HG02798 (cell line): Measurements from ENCODE around the gene IGLL5.

Experiments
- ATAC-seq: cut with Tn5 transposase; IDR thresholded peaks from one replicate; pipeline ENCODE4 v1.9.1; 2021; ENCODE audit warnings: mild to moderate bottlenecking; ENCODE audit not compliant: unreplicated experiment, poor library complexity

IGLL5 gene

GRCh38 chr22:22887621-22888503 lies at the start of gene IGLL5:
IGLL5 (plus strand) TSS chr22:22887816; CDS start chr22:22888054, 238 bp downstream.
- no peak for ATAC-seq

GRCh38 chr22:22838148-22838786 lies 49.3 kb upstream of the IGLL5 start:
- ATAC-seq, result no peak

GRCh38 chr22:22839570-22840314 lies 47.9 kb upstream of the IGLL5 start:
- no peak for ATAC-seq

GRCh38 chr22:22840780-22841179 lies 46.8 kb upstream of the IGLL5 start:
- ATAC-seq, result no peak

- ATAC-seq, result no peak
Measured at GRCh38 chr22:22841598-22841997, 46.0 kb upstream of the IGLL5 start.

GRCh38 chr22:22842085-22842484 lies 45.5 kb upstream of the IGLL5 start:
- no peak for ATAC-seq

GRCh38 chr22:22843848-22844247 lies 43.8 kb upstream of the IGLL5 start:
- ATAC-seq, result no peak

- ATAC-seq, result no peak
Measured at GRCh38 chr22:22847241-22847640, 40.4 kb upstream of the IGLL5 start.

- ATAC-seq, result no peak
Measured at GRCh38 chr22:22848364-22848866, 39.2 kb upstream of the IGLL5 start.

- ATAC-seq, result no peak
Measured at GRCh38 chr22:22849640-22850610, 37.7 kb upstream of the IGLL5 start.

- ATAC-seq, result no peak
Measured at GRCh38 chr22:22851969-22852368, 35.6 kb upstream of the IGLL5 start.

- no peak for ATAC-seq
Measured at GRCh38 chr22:22853713-22854112, 33.9 kb upstream of the IGLL5 start.

- no peak for ATAC-seq
Measured at GRCh38 chr22:22854466-22854865, 33.1 kb upstream of the IGLL5 start.

- ATAC-seq, result no peak
Measured at GRCh38 chr22:22855085-22855484, 32.5 kb upstream of the IGLL5 start.

- ATAC-seq, result no peak
Measured at GRCh38 chr22:22855617-22856308, 31.9 kb upstream of the IGLL5 start.

- no peak for ATAC-seq
Measured at GRCh38 chr22:22856364-22856763, 31.3 kb upstream of the IGLL5 start.

- ATAC-seq, result no peak
Measured at GRCh38 chr22:22856885-22857606, 30.6 kb upstream of the IGLL5 start.
